Measurements from ENCODE around the gene SMKR1. TPM values are rescaled to one million over a fixed set of nuclear protein-coding genes. Genes with fewer than 3 reads are reported as not detected.

The SMKR1 gene
- total RNA-seq, 1 experiment from 2014 or later = 2.2 TPM

GRCh38 chr7:129482781-129483180, 19.6 kb upstream of the SMKR1 start:
- DNase-seq (ENCODE audit: low read depth) = no peak

- peak; percentile 77 for DNase-seq (ENCODE audit: low read depth)
Observed at GRCh38 chr7:129489491-129489890, 12.8 kb upstream of the SMKR1 start.

GRCh38 chr7:129492391-129492790, 9.9 kb upstream of the SMKR1 start:
- DNase-seq (ENCODE audit: low read depth) = no peak

DNA sequence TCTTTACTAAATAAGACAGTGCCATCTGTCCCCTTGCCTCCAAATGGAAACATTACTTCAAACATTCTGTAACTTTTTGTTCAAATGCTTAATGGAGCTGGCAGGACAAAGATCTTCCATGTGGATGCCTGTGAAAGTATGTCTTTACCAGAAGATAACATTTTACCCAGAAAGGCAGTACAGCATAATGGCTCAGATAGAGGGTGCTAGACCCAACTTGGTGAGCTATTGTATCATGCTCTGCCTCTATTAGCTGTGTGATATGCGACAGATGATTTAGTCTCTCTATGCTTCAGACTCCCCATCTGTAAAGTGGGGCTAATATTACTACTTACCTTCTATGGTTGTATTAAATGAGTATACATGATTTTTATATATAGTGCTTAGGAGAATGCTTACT, 8.8 kb upstream of the SMKR1 start:
- peak; percentile 57 for DNase-seq (ENCODE audit: low read depth)

- DNase-seq (ENCODE audit: low read depth) = peak; percentile 86
Observed at GRCh38 chr7:129494041-129494440, 8.3 kb upstream of the SMKR1 start.

GRCh38 chr7:129495987-129496386, 6.3 kb upstream of the SMKR1 start:
- DNase-seq (ENCODE audit: low read depth) = no peak

DNA sequence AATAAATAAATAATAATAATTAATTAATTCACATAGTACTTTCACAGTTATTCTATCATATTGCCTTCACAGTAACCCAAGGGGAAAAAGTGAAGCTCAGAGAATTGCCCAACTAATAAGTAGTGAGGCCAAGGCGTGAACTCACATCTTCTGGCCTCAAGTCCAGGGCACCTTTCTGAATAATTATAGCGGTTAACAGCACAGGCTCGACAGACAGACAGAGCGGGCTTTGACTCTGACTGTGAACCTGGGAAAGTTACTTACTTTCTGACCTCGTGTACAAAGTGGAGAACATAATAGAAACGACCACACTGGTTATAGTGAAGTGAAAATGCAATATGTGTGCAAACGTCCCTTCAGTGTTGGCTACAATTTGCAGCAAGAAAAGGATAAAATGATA, 5.7 kb upstream of the SMKR1 start:
- no peak for DNase-seq (ENCODE audit: low read depth)

DNA sequence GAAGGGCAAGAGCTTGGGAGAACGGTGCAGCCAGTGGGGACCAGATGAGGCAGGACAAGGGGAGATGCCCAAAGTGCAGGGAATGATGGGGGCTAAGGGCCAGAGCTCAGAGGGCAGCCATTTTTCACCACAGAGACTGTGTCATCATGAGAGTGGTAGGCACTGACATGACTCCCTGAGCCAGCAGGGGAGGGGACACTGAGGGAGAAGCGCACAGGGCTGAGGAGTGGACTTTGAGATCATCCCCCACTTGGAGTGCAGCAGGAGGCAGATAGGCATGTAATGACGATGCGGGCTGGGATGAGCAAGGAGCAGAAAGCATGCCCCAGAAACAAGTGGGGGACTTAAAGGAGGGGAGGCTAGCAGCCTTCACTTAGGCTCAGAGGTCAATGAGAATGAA, 5.2 kb upstream of the SMKR1 start:
- no peak for DNase-seq (ENCODE audit: low read depth)

DNA sequence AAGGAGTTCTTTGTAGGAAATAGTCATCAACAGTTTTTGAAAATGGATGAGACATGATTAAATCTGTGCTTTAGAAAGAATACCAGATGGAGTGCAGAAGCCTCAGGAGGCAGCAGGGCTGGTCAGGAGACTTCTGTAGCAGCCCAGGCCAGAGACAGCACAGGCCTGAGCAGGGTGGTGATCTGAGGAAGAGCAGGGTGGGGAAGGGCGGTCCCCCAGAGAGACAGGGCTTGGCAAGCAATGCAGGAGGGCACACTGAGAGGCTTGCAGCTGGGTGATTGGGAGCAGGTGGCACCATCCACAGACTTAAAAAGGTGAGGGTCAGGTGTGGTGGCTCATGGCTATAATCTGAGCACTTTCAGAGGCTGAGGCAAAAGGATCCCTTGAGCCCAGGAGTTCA, 4.3 kb upstream of the SMKR1 start:
- DNase-seq (ENCODE audit: low read depth) = no peak

DNA sequence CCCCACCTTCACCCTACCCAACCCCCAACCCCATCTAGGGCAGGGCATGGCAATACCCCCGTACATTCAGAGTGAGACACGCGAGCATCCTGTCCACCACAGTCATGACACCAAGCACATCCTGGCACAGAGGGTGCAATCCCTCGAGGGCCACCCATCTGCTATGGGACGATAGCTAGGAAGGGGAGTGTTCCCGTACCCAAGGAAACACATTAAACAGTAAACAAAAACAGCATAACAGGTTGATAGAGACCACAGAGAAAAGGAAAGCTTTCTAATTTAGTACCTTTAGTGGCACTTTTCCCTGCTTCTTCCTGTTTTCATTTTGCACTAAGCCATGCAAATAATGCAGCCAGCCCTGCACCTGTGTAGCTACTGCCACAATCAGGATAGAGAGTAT, 2.3 kb upstream of the SMKR1 start:
- DNase-seq (ENCODE audit: low read depth) = no peak

DNA sequence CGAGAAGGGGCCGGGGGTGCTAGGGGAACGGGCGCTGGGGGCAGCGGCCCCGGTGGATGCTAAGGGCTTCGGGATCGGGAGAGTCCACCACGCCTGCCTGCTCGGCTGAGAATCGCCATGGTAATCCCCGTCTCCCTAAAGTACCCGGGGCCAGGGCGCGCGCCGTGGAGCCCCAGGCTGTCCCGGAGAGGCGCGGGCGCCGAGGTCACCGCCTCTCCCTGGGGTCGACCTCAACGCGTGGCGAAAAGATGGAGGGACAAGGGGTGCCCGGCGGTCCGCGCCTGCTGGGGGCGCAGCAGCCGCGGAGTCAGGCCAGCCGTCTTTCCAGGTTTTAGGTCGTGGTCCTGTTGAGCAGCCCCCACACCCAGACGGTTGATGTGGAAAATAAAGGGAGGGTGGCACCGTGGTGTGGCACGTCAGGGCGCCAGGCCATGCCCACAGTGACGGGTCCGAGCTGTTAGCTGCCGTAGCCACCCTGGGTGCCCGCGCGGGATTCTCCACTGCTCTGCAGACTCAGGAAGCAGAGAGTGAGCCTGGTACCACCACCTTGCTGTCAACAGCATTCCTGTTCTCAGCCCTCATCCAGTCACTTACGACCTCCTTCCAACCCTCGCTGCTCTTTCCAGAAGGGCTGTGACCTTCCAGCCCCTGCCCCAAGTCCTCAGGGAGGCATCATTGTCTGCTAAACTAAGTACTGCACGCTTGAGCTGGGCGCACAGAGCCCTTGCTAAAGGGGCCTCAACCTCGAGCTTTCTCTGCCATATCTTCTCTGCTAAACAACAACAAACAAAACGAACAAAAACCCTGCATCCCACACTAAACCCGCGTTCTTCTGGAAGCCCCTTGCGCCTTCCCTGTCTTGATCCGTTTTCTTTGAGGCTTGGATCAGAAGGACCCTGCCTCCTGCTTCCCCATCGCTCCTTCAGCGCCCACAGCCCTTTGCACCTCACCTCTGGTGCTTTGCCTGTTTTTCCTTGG, 666 bp downstream of the SMKR1 start:
- DNase-seq (ENCODE audit: low read depth) = peak; percentile 28

DNA sequence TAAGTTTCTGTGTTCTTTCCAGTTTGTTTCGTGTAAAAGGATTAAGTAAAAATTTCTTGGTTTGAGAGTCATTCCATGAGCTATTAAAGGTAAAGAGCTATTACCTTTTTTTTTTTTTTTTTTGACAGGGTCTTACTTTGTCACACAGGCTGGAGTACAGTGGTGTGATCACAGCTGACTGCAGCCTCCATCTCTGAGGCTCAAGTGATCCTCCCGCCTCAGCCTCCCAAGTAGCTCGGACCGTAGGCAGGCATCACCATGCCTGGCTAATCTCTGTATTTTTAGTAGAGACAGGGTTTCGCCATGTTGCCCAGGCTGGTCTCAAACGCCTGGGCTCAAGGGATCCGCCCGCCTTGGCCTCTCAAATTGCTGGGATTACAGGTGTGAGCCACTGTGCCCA, 1.4 kb downstream of the SMKR1 start:
- no peak for DNase-seq (ENCODE audit: low read depth)

GRCh38 chr7:129512192-129512591, 9.9 kb downstream of the SMKR1 start:
- no peak for DNase-seq (ENCODE audit: low read depth)

DNA sequence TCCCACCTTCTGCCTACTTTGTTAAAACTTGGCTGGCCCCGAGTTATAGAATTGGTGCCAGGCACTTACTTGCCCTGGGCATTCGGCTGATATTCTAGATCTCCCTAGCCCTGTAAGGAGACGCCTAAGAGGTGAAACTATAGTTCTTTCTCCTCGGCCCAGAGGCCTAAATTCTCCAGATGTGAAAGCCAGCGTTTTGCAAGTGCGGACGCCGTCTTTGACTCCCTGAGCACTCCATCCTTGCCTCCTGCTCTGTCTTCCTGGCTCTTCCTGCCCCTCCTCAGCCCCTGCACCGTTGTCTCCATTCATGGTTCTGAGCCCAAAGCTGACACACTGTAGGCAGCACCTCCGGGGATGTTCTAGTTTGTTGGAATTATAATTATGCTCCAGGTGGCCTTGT, 11.2 kb downstream of the SMKR1 start:
- DNase-seq (ENCODE audit: low read depth) = no peak

DNA sequence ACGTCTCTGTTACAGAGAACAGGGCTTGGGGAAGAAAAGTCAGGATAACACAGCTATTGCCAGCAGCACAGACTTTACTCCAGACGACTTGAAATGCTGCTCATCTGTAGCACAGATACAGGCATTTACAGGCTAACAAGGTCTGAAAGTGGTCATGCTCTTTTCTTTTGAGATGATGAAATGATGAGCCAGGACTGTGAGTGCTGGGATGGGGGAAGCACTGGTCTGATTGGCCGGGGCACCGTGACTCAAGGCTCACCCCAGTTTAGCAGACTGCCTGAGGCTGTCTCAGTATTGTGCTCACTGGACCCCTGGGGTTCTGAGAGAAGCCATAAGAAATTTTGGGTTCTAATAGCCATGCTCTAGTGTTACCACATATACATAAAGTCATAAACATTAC, 12.4 kb downstream of the SMKR1 start:
- peak; percentile 55 for DNase-seq (ENCODE audit: low read depth)

- DNase-seq (ENCODE audit: low read depth) = no peak
Observed at GRCh38 chr7:129515381-129515780, 13.1 kb downstream of the SMKR1 start.

GRCh38 chr7:129517931-129518330, 15.6 kb downstream of the SMKR1 start:
- DNase-seq (ENCODE audit: low read depth) = no peak

DNA sequence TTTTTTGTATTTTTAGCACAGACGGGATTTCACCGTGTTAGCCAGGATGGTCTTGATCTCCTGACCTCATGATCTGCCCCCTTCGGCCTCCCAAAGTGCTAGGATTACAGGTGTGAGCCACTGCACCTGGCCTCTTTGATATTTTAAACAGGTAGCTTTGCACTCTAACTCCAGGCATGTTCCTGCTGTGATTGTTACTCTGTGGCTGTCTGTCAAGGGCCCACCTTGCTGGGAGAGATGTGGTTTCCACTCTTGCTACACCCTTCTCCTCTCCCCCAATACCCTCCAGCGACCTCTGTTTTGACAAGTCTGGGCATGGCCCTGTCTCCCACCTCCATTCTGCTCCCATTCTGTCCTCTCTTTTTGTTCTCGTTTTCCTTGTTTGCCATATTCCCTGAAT, 17.1 kb downstream of the SMKR1 start:
- no peak for DNase-seq (ENCODE audit: low read depth)

- DNase-seq (ENCODE audit: low read depth) = no peak
Observed at GRCh38 chr7:129522088-129522970, 20.0 kb downstream of the SMKR1 start.

DNA sequence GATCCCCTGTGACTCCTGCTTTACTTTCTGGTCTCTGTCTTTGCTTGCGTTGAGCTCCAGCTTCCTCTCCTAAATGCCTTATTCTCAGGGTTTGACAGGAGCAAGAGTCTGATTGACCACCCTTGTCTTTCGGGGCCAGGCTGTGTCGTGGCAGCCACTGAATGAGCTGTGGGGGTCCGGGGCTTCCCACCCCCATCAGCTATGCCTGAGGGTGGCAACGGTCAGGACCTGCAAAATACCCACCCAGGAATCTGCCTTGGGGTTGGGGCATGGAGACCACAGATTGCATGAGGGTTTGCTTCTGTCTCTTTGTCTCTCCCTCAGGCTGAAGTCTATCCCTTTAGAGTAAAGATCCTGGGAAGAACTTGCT, 20.6 kb downstream of the SMKR1 start:
- no peak for DNase-seq (ENCODE audit: low read depth)

DNA sequence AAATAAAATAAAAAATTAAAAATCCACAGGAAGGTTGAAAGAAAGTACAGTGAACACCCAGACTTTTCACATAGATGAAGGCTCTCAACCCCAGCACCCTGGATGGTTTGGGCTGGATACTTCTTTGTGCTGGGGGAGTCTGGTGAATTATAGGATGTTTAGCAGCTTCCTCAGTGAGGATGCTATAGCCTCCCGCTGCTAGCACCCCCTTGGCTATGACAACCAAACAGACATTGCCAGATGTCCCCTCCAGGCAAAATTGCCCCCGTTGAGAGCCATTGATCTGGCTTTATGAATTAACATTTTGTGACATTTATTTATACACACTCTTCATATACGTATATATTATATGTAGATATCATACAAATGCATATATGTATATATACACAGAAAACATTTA, 21.6 kb downstream of the SMKR1 start:
- DNase-seq (ENCODE audit: low read depth) = no peak

- DNase-seq (ENCODE audit: low read depth) = peak; percentile 92
Observed at GRCh38 chr7:129524405-129524804, 22.1 kb downstream of the SMKR1 start.
